ENCODE results near the gene ZC2HC1B.
"Not testable (repeated sequence)": the region's sequence is repeated elsewhere in the genome, so short reads cannot be mapped to it uniquely, and the experiment has no call there.

The ZC2HC1B gene, protein sequence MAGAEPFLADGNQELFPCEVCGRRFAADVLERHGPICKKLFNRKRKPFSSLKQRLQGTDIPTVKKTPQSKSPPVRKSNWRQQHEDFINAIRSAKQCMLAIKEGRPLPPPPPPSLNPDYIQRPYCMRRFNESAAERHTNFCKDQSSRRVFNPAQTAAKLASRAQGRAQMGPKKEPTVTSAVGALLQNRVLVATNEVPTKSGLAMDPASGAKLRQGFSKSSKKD

DNA sequence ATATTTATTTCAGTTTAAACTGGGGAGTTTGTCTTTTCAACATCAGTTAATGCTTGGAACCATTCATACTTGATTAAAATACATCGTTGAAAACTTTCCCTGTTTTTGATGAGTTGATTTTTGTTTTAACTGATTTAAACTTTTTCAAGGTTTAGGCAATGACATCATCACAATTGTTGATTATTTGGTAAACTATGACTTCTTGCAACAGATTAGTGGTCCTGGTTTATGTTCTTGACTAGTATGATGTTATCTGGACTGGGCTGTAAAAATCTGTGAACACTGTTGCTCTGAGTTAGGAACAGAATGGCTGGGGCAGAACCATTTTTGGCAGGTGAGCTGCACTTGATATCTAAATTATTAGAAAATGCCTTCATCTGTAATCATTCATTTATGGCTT is at the start of gene ZC2HC1B:
Gene ZC2HC1B, plus strand, starts transcription at position 241 of the 400 bp plus-strand sequence. Its CDS starts 66 bp downstream, at position 307.
- no peak for FAIRE-seq

DNA sequence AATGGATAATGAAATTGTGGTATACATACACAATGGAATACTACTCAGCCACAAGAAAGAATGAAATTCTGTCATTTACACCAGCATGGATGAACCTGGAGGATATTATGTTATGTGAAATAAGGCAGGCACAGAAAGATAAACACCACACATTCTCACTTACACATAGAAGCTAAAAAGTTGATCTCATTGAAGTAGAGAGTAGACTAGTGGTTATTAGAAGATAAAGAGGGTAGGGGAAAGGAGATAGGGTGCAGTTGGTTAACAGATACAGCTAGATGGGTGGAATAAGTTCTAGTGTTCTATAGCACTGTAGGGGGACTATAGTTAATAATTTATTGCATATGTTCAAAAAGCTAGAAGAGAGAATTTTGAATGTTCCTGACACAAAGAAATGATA is 46.7 kb upstream of the ZC2HC1B start:
- no peak for FAIRE-seq

DNA sequence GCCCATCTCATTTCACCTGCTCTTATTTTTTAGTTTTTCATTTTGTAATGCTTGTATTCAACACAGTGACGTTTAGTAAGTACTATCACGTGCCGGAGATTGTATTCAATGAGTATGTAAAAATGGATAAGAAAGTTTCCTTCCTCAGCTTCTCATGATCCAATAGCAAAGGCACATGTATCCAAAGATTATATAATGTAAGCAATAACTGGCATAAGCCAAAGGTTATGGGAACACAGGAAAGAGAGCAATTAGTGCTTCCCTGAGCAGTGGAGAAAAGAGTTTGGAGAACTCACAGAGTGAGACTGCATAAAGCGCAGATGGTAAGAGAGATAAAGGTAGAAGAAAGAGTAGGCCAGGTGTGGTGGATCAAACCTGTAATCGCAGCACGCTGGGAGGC is 42.9 kb upstream of the ZC2HC1B start:
- FAIRE-seq, result no peak

DNA sequence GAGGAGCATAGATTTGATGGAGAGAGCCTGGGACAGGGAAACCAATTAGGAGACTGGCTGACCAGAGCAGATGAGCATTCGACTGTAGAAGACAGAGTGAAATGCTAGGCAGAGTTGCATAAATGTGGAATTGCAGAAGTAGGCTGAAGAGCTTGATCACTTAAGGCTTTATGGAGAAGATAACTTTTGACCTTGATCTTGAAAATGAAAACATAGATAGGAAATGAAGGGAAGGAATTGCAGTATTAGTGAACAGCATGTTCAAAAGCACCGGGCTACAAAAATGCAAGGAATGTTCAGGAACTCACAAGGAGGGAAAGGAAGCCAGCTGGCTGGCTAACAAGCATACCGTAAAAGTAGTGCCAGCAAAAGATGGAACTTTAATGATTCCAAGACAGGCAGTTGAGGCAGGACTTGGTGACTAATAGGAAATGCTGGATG is 41.7 kb upstream of the ZC2HC1B start:
- no peak for FAIRE-seq

DNA sequence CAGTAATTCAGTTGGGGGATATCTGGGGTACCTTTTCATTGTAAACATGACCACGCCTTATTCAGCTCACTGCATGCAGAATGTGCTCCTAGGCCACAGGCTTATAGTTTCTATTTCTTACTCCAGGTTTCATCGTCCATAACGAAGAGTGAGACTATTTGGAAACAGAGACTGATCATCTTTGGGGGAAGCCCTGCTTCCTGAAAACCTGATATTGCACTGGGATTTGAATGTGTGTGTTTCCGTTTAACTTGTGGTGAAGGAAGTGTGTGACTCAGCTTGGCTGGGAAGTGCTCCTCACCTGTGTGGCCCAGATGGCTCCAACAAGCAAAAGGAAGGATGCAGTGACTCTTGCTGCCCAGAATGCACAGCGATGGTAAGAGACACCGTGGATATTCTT is 40.7 kb upstream of the ZC2HC1B start:
- FAIRE-seq, result no peak

DNA sequence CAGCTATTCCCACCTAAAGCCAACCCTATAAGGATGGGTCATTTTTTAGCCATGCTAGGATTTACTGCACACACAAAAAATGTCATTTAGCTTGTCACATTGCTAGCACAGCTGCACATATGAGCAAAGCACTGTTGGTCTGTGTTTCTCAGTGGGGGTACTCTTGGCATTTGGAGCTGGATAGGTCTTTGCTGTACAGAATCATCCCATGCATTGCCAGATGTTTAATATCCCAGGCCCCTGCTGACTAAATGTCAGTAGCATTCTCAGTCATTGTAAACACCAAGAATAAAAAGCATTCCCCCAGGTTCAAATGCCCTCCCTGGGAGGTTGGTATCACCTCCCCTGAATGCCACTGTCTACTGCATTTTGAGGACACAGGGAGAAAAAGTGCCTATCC is 35.7 kb upstream of the ZC2HC1B start:
- no peak for FAIRE-seq

DNA sequence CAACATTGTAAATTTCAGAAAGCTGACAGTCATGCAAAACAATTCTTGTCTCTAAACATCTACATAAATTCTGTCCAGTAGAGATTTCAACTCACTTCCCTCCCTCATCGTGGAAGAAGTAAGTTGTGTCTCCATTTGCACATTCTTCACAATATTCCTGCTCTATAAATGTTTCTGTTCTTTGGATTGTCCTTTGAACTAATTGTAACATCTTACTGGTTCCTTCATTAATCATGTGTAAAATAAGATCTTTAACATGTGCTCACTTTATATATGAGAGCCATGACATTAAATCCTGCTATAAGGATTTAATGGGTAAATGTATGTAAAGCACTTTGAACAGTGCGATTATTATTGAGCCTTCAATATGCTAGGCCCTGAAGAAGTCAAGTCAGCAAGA is 28.1 kb upstream of the ZC2HC1B start:
- FAIRE-seq, result no peak

DNA sequence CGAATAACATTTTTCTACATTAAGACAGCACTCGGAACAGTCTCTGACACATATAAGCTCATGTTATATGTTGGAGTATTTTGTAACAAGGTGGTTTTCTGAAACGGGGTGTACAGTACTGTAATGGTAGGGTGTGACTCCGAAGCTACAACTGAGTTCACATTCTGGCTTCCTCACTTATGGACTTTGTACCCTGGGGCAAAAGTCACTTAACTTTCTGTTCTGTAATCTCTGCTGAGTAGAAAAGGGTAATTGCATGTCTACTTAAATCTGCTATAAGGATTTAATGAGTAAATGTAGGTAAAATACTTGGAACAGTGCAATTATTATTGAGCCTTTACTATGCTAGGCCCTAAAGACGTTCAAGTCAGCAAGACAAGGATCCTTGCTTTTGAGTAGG is 25.9 kb upstream of the ZC2HC1B start:
- no peak for FAIRE-seq

DNA sequence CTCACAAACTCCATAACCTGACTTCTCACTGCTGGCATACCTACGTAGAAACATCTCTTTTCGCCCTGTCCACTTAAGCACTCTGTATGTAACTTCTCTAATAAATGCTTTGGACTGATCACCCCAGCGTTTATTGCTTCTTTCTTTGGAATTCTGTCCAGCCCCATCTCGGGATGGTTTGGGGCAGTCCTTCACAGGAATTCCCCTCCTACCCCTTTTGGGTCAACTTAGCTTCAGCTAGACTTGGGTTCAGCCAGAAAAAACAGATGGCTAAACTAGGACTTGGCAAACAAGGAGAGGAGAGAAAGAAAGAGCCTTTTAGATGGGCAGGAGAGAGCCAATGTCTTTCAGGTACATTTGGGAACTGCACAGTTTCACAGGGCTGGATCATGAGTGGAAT is 25.1 kb upstream of the ZC2HC1B start:
- no peak for FAIRE-seq

DNA sequence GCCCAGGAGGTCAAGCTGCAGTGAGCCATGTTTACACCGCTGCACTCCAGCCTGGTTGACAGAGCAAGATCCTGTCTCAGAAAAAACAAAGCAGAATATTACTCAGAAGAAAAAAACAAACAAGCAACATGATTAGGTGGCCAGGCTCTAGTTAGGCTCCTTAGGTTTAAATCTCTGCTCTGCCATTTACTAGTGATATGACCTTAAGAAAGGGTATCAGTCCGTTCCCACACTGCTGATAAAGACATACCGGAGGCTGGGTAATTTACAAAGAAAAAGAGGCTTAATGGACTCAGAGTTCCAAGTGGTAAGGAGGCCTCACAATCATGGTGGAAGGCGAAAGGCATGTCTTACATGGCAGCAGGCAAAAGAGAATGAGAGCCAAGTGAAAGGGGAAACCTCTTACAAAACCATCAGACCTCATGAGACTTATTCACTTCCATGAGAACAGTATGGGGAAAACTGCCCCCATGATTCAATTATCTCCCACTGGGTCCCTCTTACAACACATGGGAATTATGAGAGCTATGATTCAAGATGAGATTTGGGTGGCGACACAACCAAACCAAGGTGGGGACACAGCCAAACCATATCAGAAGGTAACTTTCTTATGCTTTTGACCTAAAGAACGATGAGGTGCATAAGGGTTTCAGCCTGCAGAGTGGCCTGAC is 23.5 kb upstream of the ZC2HC1B start:
- no peak for FAIRE-seq

DNA sequence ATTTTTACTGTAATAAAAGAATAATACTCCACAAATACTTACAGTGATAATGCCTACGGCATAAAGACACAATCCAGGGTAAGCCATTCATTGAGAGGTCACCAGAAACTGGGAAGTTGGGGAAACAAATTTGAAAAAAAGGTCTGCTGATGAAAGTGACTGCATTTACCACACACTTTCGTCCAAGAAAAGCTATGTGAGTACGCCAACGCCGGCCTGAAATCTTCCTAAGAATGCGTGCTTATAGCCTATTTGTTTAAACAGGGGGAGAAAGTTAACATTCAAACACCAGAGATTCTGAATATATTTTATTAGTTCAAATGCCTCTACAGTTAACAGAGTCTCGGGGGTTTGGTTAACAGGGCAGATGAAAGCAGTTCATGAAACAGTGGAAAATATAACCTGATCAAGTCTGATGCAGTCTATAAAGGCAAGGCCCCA is 21.8 kb upstream of the ZC2HC1B start:
- FAIRE-seq, result peak; percentile 36

DNA sequence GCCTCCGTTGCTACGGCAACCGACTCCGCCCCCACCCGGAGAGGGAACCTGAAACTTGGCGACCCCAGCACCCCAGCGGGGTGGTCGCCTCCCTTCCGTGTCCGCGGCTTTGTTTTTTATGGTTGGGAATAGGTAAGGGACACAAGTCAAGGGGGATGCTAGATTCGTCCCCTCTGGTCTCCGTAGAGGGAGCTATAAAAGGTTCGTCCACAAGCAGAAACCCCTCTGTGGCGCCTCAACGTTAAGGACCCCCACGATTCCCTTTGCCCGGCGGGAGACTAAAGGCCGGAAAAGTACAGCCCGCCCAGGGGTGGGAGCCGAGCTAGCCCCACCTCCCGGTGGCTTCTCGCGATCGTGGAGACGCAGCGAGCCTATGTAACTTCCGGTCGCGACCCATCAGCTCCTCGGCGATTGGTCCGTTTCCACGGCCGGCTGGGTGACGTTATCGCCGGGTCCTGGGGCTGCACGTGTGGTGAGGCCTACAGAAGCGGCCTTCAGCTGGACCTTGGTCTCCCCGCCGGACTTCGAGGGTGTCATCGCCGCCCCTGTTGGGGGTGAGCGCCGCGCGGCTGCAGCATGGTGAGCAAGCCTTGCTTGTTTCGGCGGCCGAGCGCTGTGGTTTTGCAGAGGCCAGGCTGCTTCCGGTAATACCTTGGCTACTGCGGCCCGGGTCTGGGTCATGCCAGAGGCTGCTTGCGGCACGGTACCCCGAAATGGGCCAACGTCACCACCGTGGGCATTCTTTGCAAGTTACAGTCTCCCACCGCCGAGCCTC is 21.2 kb upstream of the ZC2HC1B start, which contains the start of gene LTV1:
Gene LTV1, plus strand, starts transcription at position 437 of the 775 bp plus-strand sequence. Its CDS starts 140 bp downstream, at position 577.
- FAIRE-seq, result peak; percentile 73

DNA sequence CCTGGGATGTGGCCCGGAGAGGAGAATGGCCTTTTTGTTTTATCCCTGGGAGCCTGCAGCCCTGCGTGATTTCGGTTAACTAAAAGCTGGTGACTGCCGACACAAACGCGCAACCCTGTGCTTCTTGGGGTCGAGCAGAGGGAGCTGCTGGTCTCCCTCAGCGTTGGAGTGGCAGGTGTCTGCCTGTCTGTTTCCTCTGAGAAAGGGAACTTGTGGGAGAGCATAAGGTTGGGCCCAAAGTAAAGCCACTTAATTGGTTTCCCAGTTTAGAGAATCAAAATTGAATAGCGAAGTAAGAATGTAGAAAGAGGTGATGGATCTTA is 20.6 kb upstream of the ZC2HC1B start:
- FAIRE-seq, result no peak

DNA sequence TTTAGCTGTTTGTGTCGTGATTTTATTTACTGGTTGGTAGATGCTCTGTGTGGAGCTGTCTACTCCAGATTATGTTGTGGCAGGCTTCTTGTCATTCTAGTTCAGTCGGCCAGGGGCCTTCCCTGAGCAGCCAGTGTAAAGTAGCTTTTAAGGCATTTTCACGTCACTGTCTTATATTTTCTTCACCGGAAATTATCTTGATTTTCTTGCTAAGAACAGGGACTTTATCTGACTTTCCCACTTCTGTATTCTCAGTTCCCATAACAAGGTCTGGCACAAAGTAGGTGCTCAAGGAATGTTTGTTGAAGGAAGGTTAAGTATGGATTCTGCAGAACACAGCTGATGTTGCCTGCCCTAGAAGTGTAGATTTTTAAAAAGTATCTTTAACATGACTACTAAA is 20.3 kb upstream of the ZC2HC1B start:
- FAIRE-seq, result no peak

DNA sequence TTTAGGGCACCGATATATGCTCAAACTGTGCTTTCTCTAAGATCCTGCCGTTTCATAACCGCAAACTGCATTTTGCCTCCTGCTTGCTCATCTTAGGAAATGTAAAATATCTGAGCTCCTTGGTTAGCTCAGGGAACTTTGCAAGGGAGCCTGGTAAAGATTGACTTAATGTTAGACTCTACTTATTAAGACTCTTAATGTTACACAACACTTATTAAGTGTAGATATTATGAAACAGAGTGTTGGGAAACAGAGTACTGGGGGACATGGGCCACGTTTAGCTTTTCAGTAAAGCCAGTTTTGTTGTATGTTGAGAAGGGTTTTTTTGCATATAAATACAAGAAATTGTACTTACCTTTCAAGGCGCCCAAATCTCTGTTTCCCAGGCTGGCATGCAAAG is 19.2 kb upstream of the ZC2HC1B start:
- FAIRE-seq, result no peak

DNA sequence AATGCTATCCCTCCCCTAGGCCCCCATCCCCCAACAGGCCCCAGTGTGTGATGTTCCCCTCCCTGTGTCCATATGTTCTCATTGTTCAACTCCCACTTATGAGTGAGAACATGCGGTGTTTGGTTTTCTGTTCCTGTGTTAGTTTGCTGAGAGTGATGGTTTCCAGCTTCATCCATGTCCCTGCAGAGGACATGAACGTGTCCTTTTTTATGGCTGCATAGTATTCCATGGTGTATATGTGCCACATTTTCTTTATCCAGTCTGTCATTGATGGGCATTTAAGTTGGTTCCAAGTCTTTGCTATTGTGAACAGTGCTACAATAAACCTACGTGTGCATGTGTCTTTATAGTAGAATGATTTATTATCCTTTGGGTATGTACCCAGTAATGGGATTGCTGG is 12.6 kb upstream of the ZC2HC1B start:
- not testable (repeated sequence) for FAIRE-seq

DNA sequence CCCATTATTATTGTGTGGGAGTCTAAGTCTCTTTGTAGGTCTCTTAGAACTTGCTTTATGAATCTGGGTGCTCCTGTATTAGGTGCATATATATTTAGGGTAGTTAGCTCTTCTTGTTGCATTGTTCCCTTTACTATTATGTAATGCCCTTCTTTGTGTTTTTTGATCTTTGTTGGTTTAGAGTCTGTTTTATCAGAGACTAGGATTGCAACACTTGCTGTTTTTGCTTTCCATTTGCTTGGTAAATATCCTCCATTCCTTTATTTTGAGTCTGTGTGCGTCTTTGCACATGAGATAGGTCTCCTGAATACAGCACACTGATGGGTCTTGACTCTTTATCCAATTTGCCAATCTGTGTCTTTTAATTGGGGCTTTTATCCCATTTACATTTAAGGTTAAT is 9.2 kb upstream of the ZC2HC1B start:
- FAIRE-seq, result not testable (repeated sequence)

DNA sequence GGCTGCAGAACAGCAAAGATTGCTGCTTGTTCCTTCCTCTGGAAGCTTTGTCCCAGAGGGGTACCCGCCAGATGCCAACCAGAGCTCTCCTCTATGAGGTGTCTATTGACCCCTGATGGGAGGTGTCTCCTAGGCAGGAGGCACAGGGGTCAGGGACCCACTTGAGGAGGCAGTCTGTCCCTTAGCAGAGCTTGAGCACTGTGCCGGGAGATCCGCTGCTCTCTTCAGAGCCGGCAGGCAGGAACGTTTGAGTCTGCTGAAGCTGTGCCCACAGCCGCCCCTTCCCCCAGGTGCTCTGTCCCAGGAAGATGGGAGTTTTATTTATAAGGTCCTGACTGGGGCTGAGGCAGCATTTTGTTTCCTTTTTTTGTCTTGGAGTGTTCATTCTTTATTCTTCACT is 7.5 kb upstream of the ZC2HC1B start:
- FAIRE-seq, result not testable (repeated sequence)

DNA sequence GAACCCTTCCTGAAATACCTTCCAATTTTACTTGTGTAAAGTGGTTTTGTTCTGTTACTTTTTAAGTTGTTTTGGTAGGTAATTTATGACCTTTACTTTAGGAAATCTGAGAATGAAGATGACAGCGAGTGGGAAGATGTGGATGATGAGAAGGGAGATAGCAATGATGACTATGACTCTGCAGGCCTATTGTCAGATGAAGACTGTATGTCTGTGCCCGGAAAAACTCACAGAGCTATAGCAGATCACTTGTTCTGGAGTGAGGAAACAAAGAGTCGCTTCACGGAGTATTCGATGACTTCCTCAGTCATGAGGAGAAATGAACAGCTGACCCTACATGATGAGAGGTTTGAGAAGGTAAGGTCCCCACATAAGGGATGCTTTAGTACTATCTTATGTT is 6.6 kb upstream of the ZC2HC1B start:
- FAIRE-seq, result no peak

DNA sequence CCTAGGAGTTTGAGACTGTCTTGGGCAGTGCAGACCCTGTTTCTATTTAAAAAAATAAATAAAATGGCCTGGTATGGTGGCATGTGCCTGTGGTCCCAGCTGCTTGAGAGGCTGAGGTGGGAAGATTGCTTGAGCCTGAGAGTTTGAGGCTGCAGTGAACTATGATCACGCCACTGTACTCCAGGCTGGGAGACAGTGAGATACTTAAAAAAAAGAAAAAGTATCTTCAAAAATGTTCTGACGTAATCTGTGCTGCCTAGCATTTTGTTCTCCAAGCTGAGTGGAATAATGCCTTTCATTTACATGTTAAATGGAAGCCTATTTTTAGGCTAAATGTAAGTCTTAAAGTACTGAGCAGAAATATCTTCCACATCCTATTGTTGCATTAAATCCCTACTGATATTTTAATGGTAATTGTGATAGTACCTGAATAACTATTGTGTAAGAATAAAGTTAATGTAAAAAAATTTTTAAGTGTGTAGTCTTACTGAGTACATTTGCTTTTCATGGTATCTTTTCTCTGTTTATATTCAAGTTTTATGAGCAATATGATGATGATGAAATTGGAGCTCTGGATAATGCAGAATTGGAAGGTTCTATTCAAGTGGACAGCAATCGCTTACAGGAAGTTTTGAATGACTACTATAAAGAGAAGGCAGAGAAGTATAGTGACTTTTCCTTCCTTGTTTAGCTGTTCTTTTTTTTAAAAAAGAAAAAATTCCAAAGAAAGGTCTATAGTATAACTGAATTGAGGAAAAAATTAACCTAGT is 4.2 kb upstream of the ZC2HC1B start:
- no peak for FAIRE-seq

DNA sequence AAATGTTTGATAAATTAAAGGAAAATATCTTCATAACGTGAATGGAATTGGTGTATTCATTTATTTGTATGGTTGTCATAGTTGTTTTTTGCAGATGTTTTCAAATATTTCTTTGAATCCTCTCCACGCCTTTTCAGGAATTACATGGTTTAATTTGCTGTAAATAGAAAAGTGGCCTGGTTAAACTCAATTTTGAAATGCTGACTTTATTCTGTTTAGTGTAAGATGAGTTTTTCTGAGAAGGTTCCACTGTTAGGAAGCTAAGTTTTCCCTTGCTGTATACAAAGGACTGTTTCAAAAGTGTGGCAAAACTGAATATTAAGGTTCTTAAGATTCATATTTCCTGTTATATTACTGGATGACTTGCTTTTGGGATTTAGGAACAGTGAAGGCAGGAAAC is 503 bp upstream of the ZC2HC1B start:
- no peak for FAIRE-seq

DNA sequence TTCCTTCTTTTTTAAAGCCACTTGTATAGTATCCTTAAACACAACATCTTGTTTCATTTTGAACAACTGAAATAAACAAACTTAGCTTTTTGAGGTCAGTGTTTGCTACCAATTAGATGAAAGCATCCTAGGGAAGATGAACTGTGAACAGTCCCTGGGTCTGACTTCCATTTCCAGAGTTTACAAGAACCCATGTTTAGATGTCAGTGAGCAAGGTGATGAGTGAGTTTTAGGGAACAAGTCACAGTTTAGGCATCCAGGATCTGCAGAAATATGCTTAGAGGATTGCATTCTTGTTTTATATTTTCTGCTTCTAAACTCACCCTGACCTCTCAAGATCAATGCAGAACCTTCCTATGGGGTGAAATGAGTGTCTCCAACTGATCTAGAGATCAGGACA is 3.0 kb downstream of the ZC2HC1B start:
- no peak for FAIRE-seq

DNA sequence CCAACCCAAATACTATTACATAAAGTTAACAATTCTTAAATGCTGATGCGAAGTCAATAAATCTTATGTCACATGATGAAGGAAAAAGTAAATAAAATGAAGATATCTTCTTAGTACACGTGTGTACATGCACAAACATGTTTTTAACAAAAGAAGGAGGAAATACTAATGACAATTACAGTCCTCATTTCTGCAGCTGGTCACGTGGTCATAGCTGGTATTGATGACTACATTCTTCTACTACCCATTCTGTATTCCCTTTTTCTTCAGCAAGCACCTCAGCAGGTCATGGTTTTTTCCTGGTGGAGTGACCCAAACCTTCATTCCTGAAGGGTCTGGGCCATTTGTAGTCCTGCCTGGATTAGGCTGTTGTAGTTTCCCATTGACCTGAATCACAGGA is 4.5 kb downstream of the ZC2HC1B start:
- FAIRE-seq, result not testable (repeated sequence)

Measured in islet of Langerhans (tissue), 1 donor.